COLO668 (cell line): ENCODE results near the gene BCL2L12.
"Not testable (repeated sequence)": the region's sequence is repeated elsewhere in the genome, so short reads cannot be mapped to it uniquely, and the experiment has no call there.

ENCODE experiments used
- DNase-seq: peaks from one replicate; lab custom pipeline; 2025; ENCODE audit not compliant: unreplicated experiment; lab: John Stamatoyannopoulos, UW

Gene BCL2L12, protein sequence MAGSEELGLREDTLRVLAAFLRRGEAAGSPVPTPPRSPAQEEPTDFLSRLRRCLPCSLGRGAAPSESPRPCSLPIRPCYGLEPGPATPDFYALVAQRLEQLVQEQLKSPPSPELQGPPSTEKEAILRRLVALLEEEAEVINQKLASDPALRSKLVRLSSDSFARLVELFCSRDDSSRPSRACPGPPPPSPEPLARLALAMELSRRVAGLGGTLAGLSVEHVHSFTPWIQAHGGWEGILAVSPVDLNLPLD

DNA sequence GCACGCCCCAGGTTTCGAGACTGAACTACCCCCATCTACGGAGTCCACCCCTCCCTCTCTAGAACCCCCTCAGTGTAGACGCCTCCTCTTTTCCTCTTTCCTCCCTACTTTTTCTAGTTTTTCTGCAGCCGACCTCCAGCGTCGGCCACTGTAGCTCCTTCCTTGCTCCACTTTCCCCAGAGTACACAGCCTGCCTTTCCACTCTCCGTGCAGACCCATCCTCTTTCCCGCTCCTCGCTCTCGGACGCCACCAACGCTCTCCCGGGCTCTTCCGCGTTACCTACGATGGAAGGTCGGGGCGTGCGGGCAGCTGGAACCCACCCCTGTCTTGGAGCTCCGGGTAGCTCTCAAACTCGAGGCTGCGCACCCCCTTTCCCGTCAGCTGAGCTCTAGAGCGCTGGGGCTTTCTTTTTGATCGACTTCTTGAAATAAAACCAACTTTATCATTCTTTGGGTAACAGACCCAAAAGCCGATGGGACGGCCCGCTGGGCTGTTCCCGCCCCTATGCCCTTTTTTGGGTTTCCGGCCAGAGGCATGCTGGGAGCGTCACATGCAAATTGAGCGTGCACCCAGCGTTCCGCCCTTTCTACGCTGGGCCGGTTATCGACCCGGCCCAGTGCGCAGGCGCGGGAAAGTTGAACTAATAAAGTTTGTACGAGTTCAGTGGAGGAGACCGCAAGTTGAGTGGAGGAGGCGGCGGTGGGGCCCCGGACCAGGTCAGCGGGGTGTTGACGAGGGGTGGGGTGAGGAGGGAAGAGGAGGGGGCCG lies at the start of gene BCL2L12, which contains the start of gene IRF3:
TSS of gene BCL2L12 (plus strand) at position 583 of the 769 bp plus-strand sequence. CDS start 760 bp downstream, outside the sequence.
TSS of gene IRF3 (minus strand) at position 507 of the 769 bp plus-strand sequence. CDS start 1,019 bp downstream, outside the sequence.
- DNase-seq: peak; percentile 92

GRCh38 chr19:49616532-49616931 lies 49.2 kb upstream of the BCL2L12 start:
- no peak for DNase-seq

DNA sequence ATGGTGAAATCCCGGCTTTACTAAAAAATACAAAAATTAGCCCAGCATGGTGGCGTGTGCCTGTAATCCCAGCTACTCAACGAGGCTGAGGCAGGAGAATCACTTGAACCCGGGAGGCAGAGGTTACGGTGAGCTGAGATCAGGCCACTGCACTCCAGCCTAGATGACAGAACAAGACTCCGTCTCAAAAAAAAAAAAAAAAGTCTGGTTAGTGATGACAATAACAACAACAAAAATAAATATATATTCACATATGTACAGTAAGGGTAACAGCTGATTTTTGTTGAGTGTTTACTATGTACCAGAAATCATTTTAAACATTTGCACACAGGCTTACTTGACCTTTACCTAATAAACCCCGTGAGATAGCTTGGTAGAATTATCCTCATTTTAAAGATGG lies 48.8 kb upstream of the BCL2L12 start:
- DNase-seq: no peak

GRCh38 chr19:49617860-49618259 lies 47.9 kb upstream of the BCL2L12 start:
- not testable (repeated sequence) for DNase-seq

DNA sequence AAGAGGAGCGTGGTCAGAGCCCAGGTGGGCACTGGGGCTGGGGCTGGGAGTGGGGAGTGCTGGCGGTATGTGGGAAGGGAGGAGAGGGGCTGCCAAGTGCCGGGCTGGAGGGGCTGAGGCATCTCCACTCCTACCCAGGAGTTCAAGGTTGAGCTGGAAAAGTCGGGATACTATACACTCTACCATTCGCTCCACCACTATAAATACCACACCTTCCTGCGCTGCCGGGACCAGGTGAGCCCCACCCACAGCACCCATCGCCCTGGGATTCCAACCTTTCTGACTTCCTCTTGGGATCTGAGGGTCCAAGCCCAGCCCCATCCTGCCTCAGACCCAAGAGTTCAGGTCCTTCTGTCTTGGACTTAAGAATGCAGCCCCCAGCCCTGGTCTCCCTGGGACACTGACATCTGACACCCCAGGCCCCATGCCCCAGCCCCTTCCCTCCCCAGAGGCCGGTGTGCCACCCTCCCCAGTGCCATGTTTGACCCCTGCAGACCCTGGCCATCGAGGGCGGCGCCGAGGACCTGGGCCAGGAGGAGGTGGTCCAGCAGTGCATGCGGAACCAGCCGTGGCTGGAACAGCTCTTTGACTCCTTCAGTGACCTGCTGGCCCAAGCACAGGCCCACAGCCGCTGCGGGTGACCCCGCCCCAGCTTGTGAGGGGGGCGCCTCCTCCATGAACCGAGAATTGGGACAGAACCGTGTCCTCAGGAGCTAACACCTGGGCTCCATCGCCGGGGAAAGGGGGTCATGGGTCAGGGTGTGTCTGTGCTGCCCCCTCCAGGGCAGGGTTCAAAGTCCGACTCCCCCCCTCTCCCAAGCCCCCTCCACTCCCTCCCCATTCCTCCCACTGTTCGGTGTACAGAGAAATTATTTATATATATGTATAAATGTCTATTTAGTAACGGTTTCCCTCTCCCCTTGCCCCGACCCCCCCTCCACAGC lies 40.5 kb upstream of the BCL2L12 start:
- DNase-seq: no peak

- no peak for DNase-seq
Observed at GRCh38 chr19:49626226-49626625, 39.5 kb upstream of the BCL2L12 start.

DNA sequence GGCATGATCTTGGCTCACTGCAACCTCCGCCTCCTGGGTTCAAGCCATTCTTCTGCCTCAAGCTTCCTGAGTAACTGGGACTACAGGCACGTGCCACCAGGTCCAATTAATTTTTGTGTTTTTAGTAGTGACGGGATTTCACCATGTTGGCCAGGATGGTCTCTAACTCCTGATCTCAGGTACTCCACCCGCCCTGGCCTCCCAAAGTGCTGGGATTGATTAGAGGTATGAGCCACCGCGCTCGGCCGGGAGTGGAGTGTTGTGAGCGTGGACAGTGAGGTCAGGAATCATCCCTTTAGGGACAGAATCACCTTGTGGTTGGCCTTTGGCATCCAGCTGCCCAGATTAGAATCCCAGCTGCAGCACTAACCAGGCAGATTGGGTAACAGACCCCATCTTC lies 36.1 kb upstream of the BCL2L12 start:
- DNase-seq: no peak

DNA sequence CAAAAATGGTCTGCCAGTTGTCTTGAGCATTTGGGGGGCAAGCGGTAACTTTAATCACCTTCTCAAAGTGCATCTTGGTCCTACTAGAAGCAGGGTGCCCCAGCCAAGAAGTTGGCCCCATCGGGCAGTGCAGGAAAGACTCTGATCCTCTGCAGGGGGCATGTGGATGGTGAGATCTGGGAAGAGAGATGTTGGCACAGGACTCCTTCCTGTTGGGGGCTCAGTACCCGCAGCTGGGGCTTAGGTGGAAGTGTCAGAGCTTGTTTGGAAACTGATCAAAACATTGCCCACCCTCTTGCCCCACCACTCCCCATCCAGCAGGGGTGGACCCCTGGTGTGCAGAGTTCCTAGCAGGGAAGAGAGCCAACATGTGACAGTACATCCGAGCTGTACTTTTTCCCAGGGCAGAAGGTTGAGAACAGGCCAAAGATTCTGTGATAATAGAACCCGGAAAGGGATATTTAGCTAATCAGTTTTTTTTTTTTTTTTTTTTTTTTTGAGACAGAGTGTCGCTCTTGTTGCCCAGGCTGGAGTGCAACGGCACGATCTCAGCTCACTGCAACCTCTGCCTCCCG lies 34.6 kb upstream of the BCL2L12 start:
- DNase-seq: no peak

DNA sequence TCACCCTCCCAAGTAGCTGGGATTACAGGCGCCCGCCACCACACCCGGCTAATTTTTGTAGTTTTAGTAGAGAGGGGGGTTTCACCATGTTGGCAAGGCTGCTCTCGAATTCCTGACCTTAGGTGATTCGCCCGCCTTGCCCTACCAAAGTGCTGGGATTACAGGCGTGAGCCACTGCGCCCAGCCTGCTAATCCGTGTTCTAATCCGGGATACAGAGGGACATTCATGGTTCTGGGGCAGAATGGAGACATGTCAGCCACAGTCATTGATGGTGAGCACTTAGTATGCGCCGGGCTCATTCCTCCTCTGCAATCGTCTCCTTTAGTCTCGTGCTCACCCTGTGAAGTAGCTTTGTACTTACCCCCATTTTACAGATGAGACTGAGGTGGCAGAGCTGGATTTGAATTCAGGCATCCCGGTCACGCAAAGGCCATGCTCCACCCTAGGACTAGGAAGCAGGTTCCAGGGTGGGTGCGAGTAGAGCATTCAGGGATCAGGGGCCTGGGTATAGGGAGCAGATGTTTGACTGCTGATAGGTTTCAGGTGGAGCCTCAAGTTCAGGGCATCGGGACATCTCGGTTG lies 34.0 kb upstream of the BCL2L12 start:
- no peak for DNase-seq

GRCh38 chr19:49632576-49632975 lies 33.2 kb upstream of the BCL2L12 start:
- no peak for DNase-seq

- not testable (repeated sequence) for DNase-seq
Observed at GRCh38 chr19:49633273-49633672, 32.5 kb upstream of the BCL2L12 start.

GRCh38 chr19:49635530-49636232 lies 30.1 kb upstream of the BCL2L12 start:
- DNase-seq: peak; percentile 17

GRCh38 chr19:49636233-49636932 lies 29.4 kb upstream of the BCL2L12 start:
- no peak for DNase-seq

- DNase-seq: no peak
Observed at GRCh38 chr19:49637821-49638738, 27.7 kb upstream of the BCL2L12 start.

GRCh38 chr19:49639401-49640112 lies 26.2 kb upstream of the BCL2L12 start:
- DNase-seq: no peak

DNA sequence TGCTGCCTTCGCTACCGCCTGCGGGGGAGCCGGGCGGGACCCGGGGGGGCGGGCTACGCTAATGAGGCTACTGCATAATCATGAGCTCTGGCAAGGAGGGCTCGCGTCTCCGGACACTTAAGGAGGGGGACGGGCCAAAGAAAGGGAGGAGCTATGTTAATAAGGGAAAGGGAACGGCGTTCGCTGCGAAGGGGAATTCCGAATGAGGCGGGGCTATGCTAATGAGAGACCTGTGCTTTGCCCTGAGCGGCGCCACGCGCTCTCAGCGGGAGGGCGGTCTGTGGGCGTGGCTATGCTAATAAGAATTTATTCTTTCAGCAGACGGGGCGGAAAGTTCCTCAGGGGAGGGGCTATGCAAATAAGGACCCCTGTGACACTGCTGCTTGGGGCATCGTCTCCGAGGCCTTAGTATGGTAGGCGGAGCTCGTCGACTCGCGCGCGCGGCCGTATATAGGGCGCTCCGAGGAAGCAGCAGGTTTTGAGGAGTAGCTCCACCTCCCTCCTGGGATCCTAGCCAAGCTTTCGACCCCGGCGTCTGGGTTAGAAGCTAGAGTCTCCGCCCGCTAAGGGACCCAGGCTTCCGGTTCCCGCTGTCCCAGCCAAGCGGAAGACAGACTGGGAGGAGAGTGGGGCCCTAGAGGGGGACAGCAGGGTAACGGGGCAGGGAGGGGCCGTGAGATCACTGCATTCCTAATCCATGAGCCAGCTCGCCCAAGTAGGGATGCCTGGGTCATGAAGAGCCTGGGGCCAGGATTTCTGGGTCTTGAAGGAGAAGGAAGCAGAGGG lies 25.4 kb upstream of the BCL2L12 start, which contains the start of gene RRAS:
TSS of gene RRAS (minus strand) at position 31 of the 786 bp plus-strand sequence. CDS start 45 bp downstream, outside the sequence.
- peak; percentile 99 for DNase-seq
